Naive thymus-derived CD8-positive, alpha-beta T cell (primary cell): ENCODE measurements around the gene TOM1. TPM values are rescaled to one million over a fixed set of nuclear protein-coding genes. Genes with fewer than 3 reads are reported as not detected.
A peak's percentile ranks its signal among the peaks of the same experiment; 100 is the strongest.

Source experiments
- microRNA-seq: library from miRNA; unstranded; fragments of <30 nt; microRNA quantifications from one replicate; pipeline ENCODE4 v1.2.0, GENCODE V29; 2022; ENCODE audit warnings: borderline microRNAs expressed
- polyA plus RNA-seq, 3 donors: library from polyadenylated mRNA; unstranded; fragments of 300-500 nt; fragmentation: Illumina TruSeq; gene quantifications; one replicate each; pipeline ENCODE4 v1.2.3, GENCODE V29; 2021
- total RNA-seq, 8 experiments: library from RNA in 2 of 8; stranded (reverse) in 2 of 8; gene quantifications; one replicate each; pipeline ENCODE4 v1.2.3 and lab custom pipeline; 2021 to 2026

TOM1 gene
- total and polyA plus RNA-seq, 5 experiments from 2014 or later: 26.6 to 47.8 (median 29.6) TPM

Small RNAs within 50 kb of the gene (microRNA-seq; reads per million reads assigned to microRNA genes)
- gene MIR3909: 3.4 reads per million, percentile 4 among the genes with 10 or more reads in this experiment
- not detected for gene MIR6069

Other genes with a start within 250 kb of the TOM1 start
- not detected for gene ISX, start 233.7 kb upstream of the TOM1 start, total RNA-seq
- not detected for gene ISX, start 233.7 kb upstream of the TOM1 start, polyA plus RNA-seq
- 10 to 100 TPM; 29.5 to 32.6 TPM for gene HMGXB4, start 42.4 kb upstream of the TOM1 start, total RNA-seq
- 10 to 100 TPM in 2 of 3 donors, 1 to 10 TPM in 1; 7.9 to 17.8 (median 11.0) TPM for gene HMGXB4, start 42.4 kb upstream of the TOM1 start, polyA plus RNA-seq
- gene HMOX1, start 81.2 kb downstream of the TOM1 start, total RNA-seq: 1 to 10 TPM; 2.6 to 3.1 TPM
- under 1 TPM in 1 of 3 donors, not detected in 2; 0.65 TPM for gene HMOX1, start 81.2 kb downstream of the TOM1 start, polyA plus RNA-seq
- gene MCM5, start 100.2 kb downstream of the TOM1 start, total RNA-seq: 10 to 100 TPM; 64.3 to 68.1 TPM
- 10 to 100 TPM; 22.3 to 25.6 (median 25.6) TPM for gene MCM5, start 100.2 kb downstream of the TOM1 start, polyA plus RNA-seq
- not detected for gene RASD2, start 240.9 kb downstream of the TOM1 start, total RNA-seq
- gene RASD2, start 240.9 kb downstream of the TOM1 start, polyA plus RNA-seq: under 1 TPM in 1 of 3 donors, not detected in 2; 0.11 TPM